ENCODE results near the gene ANAPC2. TPM values are rescaled to one million over a fixed set of nuclear protein-coding genes. Genes with fewer than 3 reads are reported as not detected.

Gene ANAPC2
- polyA plus RNA-seq, 1 donor, result 47.0 TPM

DNA sequence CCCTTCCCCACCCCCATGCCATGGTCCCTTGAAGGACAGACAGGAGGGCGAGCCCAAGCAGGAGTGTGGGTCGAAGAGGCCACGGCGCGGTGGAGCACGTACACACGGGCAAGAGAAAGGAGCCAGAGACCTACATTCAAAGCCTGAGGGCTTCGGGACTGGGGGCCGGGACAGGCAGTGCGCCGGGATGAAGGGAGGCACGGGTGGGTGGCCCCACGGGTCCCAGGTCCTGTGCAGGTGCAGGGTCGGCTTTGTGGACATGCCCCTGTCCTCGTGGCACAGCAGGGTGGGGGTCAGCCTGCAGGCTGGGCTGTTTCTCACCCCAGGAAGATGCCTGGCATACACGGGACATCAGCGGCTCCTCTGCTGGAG, 28.3 kb downstream of the ANAPC2 start:
- no peak for DNase-seq
- H3K9me3 ChIP-seq (ENCODE audit: control insufficient read depth, low read depth, low read length), result peaks cover 21% of the 10 kb centered on the region
- no peak overlapping the region for H3K4me3 ChIP-seq (ENCODE audit: low read length)
- H3K27ac ChIP-seq (ENCODE audit: low read length), result no peak overlapping the region
- no CpG with 5 or more reads among the region's 17 CpGs for WGBS (ENCODE audit: insufficient coverage, low lambda C conversion rate)
- no peaks in the 10 kb centered on the region for H3K36me3 ChIP-seq (ENCODE audit: control insufficient read depth, insufficient read depth, low read length)
- peaks cover 7% of the 10 kb centered on the region for H3K4me1 ChIP-seq (ENCODE audit: control insufficient read depth, insufficient read depth, low read length)
- peaks cover 96% of the 10 kb centered on the region for H3K27me3 ChIP-seq (ENCODE audit: control insufficient read depth, insufficient read depth, low read length)

- Histone ChIP-seq H3K27me3 (ENCODE audit: control insufficient read depth, insufficient read depth, low read length) (peaks cover 90% of the 10 kb centered on the region), H3K27ac (ENCODE audit: low read length) (no peak overlapping the region), H3K36me3 (ENCODE audit: control insufficient read depth, insufficient read depth, low read length) (no peaks in the 10 kb centered on the region), H3K4me1 (ENCODE audit: control insufficient read depth, insufficient read depth, low read length) (peaks cover 7% of the 10 kb centered on the region), H3K4me3 (ENCODE audit: low read length) (no peak overlapping the region), H3K9me3 (ENCODE audit: control insufficient read depth, low read depth, low read length) (peaks cover 15% of the 10 kb centered on the region)
- no peak for DNase-seq
- 52% methylated on average over 3 of the region's 14 CpGs for WGBS (ENCODE audit: insufficient coverage, low lambda C conversion rate)
Observed at GRCh38 chr9:137159105-137160053, 29.0 kb downstream of the ANAPC2 start.

DNA sequence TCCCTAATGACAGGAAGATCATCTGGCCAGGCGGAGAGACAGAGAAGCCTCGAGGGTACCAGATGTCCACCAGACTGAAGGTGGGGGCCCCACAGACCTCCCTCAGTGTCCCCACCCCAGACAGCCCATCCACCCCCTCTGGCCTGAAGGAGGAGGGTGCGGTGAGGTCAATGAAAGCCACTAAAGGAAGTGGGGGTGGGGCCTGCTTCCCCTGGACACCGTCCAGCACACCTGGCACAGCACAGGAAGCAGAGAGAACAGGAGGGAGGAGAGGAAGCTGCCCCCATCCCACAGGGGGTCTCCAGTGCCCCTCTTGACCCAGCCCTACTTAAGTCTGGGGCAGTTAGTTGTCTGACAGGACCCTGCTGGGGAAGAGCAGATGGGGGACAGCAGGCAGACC, 29.7 kb downstream of the ANAPC2 start:
- peaks cover 11% of the 10 kb centered on the region for H3K9me3 ChIP-seq (ENCODE audit: control insufficient read depth, low read depth, low read length)
- peaks cover 82% of the 10 kb centered on the region for H3K27me3 ChIP-seq (ENCODE audit: control insufficient read depth, insufficient read depth, low read length)
- H3K4me1 ChIP-seq (ENCODE audit: control insufficient read depth, insufficient read depth, low read length), result peaks cover 7% of the 10 kb centered on the region
- no peak overlapping the region for H3K4me3 ChIP-seq (ENCODE audit: low read length)
- no peaks in the 10 kb centered on the region for H3K36me3 ChIP-seq (ENCODE audit: control insufficient read depth, insufficient read depth, low read length)
- no peak for DNase-seq
- WGBS (ENCODE audit: insufficient coverage, low lambda C conversion rate), result no CpG with 5 or more reads among the region's 4 CpGs
- no peak overlapping the region for H3K27ac ChIP-seq (ENCODE audit: low read length)

DNA sequence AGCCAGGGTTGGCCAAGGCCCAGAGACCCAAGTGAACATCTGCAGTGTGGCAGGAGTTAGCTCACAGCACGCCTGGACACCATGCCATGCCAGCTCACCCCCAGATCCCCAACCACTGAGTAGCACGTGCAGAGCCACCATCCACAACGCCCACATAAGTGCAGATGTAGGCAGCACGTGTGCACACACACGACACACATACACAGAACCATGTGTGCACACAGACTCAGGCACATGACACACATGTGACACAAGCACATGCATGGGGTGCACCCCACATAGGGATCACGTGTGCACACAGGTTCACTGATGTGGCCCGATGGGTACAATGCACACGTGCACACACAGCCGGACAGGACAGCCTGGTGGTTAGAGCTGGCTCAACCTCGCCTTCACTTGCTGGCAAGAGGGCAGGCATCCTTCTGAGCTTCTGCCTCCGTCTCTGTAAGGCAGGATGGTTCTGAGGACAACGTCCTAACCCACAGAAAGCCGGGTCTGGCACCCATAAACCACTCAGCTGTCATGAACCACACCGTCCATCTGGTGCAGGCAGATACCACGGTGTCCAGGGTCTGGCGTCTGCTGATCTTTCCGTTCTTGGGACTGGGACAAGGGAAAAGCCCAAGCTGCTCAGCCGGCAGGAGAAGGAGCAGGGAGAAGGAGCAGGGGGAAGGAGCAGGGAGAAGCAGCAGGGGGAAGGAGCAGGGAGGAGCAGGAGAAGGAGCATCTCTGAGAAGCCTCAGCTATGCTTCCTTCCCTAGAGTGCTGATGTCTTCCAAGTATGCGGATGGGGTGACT, 30.5 kb downstream of the ANAPC2 start:
- H3K9me3 ChIP-seq (ENCODE audit: control insufficient read depth, low read depth, low read length), result peaks cover 10% of the 10 kb centered on the region
- H3K27me3 ChIP-seq (ENCODE audit: control insufficient read depth, insufficient read depth, low read length), result peaks cover 74% of the 10 kb centered on the region
- no CpG with 5 or more reads among the region's 19 CpGs for WGBS (ENCODE audit: insufficient coverage, low lambda C conversion rate)
- H3K4me1 ChIP-seq (ENCODE audit: control insufficient read depth, insufficient read depth, low read length), result peaks cover 4% of the 10 kb centered on the region
- no peak overlapping the region for H3K27ac ChIP-seq (ENCODE audit: low read length)
- no peaks in the 10 kb centered on the region for H3K36me3 ChIP-seq (ENCODE audit: control insufficient read depth, insufficient read depth, low read length)
- H3K4me3 ChIP-seq (ENCODE audit: low read length), result no peak overlapping the region
- no peak for DNase-seq

DNA sequence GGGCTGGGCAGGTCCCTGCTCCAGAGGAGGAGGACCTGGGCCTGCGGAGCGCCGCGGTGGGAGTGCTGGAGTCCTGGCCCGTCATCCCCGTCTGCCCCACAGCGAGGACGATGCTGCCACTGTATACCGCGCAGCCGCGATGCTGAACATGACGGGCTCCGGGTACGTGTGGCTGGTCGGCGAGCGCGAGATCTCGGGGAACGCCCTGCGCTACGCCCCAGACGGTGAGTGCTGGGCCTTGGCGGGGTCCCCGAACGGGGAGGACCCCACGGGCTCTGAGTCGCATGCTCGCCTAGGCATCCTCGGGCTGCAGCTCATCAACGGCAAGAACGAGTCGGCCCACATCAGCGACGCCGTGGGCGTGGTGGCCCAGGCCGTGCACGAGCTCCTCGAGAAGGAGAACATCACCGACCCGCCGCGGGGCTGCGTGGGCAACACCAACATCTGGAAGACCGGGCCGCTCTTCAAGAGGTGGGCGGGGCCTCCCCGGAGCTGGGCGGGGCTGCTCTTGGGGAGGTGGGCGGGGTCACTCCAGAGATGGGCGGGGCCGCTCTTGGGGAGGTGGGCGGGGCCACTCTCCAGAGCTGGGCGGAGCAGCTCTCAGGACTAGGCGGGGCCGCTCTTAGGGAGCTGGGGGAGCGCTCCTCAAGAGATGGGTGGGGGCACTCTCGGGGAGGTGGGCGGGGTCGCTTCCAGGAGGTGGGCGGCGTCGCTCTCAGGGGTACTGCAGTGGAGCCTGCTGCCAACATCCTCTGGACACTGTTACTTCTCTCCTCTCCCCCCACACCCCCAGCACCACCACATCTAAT, 31.6 kb downstream of the ANAPC2 start:
- no peak overlapping the region for H3K27ac ChIP-seq (ENCODE audit: low read length)
- no peak for DNase-seq
- peaks cover 64% of the 10 kb centered on the region for H3K27me3 ChIP-seq (ENCODE audit: control insufficient read depth, insufficient read depth, low read length)
- no peaks in the 10 kb centered on the region for H3K4me1 ChIP-seq (ENCODE audit: control insufficient read depth, insufficient read depth, low read length)
- H3K36me3 ChIP-seq (ENCODE audit: control insufficient read depth, insufficient read depth, low read length), result no peaks in the 10 kb centered on the region
- no peak overlapping the region for H3K4me3 ChIP-seq (ENCODE audit: low read length)
- peaks cover 10% of the 10 kb centered on the region for H3K9me3 ChIP-seq (ENCODE audit: control insufficient read depth, low read depth, low read length)
- WGBS (ENCODE audit: insufficient coverage, low lambda C conversion rate), result no CpG with 5 or more reads among the region's 65 CpGs

DNA sequence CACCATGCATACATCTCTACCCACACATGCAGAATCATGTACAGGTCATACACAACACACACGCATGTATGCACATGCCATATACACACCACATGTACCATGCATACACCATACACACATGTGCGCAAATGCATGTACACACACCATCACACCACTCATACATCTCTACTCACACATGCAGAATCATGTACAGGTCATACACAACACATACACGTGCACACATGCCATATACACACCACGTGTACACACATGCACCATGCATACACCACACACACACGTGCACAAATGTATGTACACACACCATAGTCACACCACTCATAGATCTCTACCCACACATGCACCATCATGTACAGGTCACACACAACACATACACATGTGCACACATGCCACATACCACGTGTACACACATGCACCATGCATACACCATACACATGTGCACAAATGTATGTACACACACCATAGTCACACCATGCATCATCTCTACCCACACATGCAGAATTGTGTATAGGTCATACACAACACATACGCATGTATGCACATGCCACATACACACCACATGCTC, 35.4 kb downstream of the ANAPC2 start:
- no peak for DNase-seq
- Histone ChIP-seq H3K4me3 (ENCODE audit: low read length) (no peak overlapping the region), H3K9me3 (ENCODE audit: control insufficient read depth, low read depth, low read length) (peaks cover 22% of the 10 kb centered on the region), H3K27me3 (ENCODE audit: control insufficient read depth, insufficient read depth, low read length) (peaks cover 46% of the 10 kb centered on the region), H3K27ac (ENCODE audit: low read length) (no peak overlapping the region), H3K4me1 (ENCODE audit: control insufficient read depth, insufficient read depth, low read length) (no peaks in the 10 kb centered on the region), H3K36me3 (ENCODE audit: control insufficient read depth, insufficient read depth, low read length) (no peaks in the 10 kb centered on the region)
- 100% methylated on average over 2 of the region's 7 CpGs for WGBS (ENCODE audit: insufficient coverage, low lambda C conversion rate)

DNA sequence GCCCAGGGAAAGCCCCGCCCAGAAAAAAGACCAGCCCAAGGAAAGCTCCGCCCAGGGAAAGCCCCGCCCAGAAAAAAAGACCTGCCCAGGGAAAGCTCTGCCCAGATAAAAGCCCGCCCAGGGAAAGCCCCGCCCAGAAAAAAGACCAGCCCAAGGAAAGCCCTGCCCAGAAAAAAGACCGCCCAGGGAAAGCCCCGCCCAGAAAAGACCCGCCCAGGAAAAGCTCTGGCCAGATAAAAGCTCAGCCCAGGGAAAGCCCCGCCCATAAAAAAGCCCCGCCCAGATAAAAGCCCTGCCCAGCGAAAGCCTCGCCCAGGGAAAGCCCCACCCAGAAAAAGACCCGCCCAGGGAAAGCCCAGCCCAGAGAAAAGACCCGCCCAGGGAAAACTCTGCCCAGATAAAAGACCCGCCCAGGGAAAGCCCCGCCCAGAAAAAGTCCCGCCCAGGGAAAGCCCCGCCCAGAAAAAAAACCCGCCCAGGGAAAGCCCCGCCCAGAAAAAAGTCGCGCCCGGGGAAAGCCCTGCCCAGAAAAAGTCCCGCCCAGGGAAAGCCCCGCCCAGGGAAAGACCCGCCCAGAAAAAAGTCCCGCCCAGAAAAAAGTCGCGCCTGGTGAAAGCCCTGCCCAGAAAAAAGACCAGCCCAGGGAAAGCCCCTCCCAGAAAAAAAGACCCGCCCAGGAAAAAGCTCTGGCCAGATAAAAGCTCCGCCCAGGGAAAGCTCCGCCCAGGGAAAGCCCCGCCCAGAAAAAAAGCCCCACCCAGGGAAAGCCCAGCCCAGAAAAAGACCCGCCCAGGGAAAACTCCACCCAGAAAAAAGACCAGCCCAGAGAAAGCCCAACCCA, 37.5 kb downstream of the ANAPC2 start:
- WGBS (ENCODE audit: insufficient coverage, low lambda C conversion rate), result 40% methylated on average over 2 of the region's 34 CpGs
- H3K4me1 ChIP-seq (ENCODE audit: control insufficient read depth, insufficient read depth, low read length), result no peaks in the 10 kb centered on the region
- DNase-seq, result peak in 1 of 2 donors; percentile 28
- H3K4me3 ChIP-seq (ENCODE audit: low read length), result no peak overlapping the region
- H3K36me3 ChIP-seq (ENCODE audit: control insufficient read depth, insufficient read depth, low read length), result no peaks in the 10 kb centered on the region
- H3K9me3 ChIP-seq (ENCODE audit: control insufficient read depth, low read depth, low read length), result peaks cover 13% of the 10 kb centered on the region
- H3K27ac ChIP-seq (ENCODE audit: low read length), result no peak overlapping the region
- peaks cover 41% of the 10 kb centered on the region for H3K27me3 ChIP-seq (ENCODE audit: control insufficient read depth, insufficient read depth, low read length)

DNA sequence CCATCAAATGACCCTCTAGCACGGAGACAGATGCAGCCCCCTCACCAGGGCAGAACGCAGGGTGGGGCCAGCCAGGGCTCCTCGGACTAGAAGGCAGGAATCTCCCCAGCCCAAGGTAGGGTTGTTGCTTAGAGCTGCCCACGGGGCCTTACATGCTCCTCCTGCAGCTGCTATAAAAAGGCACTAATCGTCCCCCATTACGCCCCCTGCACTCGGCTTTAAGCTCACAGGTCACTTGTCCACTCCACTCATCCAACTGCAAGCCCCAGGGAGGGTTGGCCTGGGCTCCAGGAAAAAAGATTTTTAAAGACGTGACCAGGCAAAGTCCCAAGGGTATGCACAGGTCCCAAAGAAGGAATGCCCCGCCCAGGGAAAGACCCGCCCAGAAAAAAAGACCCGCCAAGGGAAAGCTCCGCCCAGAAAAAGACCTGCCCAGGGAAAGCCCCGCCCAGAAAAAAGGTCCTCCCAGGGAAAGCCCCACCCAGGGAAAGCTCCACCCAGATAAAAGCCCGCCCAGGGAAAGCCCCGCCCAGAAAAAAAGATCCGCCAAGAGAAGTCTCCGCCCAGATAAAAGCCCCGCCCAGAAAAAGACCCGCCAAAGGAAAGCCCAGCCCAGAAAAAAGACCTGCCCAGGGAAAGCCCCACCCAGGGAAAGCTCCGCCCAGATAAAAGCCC, 38.3 kb downstream of the ANAPC2 start:
- H3K27me3 ChIP-seq (ENCODE audit: control insufficient read depth, insufficient read depth, low read length), result peaks cover 35% of the 10 kb centered on the region
- H3K4me1 ChIP-seq (ENCODE audit: control insufficient read depth, insufficient read depth, low read length), result no peaks in the 10 kb centered on the region
- no peak overlapping the region for H3K27ac ChIP-seq (ENCODE audit: low read length)
- no peaks in the 10 kb centered on the region for H3K36me3 ChIP-seq (ENCODE audit: control insufficient read depth, insufficient read depth, low read length)
- no peak for DNase-seq
- no peak overlapping the region for H3K4me3 ChIP-seq (ENCODE audit: low read length)
- peaks cover 13% of the 10 kb centered on the region for H3K9me3 ChIP-seq (ENCODE audit: control insufficient read depth, low read depth, low read length)
- WGBS (ENCODE audit: insufficient coverage, low lambda C conversion rate), result no CpG with 5 or more reads among the region's 20 CpGs

GRCh38 chr9:137149363-137149762, 39.0 kb downstream of the ANAPC2 start:
- H3K27ac ChIP-seq (ENCODE audit: low read length), result no peak overlapping the region
- no peaks in the 10 kb centered on the region for H3K36me3 ChIP-seq (ENCODE audit: control insufficient read depth, insufficient read depth, low read length)
- no peak overlapping the region for H3K4me3 ChIP-seq (ENCODE audit: low read length)
- H3K9me3 ChIP-seq (ENCODE audit: control insufficient read depth, low read depth, low read length), result peaks cover 13% of the 10 kb centered on the region
- WGBS (ENCODE audit: insufficient coverage, low lambda C conversion rate), result no CpG with 5 or more reads among the region's 5 CpGs
- DNase-seq, result no peak
- H3K4me1 ChIP-seq (ENCODE audit: control insufficient read depth, insufficient read depth, low read length), result no peaks in the 10 kb centered on the region
- peaks cover 35% of the 10 kb centered on the region for H3K27me3 ChIP-seq (ENCODE audit: control insufficient read depth, insufficient read depth, low read length)
